ENCODE data around the gene MTUS2.

The MTUS2 gene

GRCh38 chr13:29535663-29536655 is 715.8 kb downstream of the MTUS2 start:
- Histone ChIP-seq H3K36me3 (peaks cover 7% of the 10 kb centered on the region), H3K27ac (no peak overlapping the region), H3K4me1 (ENCODE audit: control insufficient read depth in 1 of 2, insufficient read depth in 1 of 2, low read depth in 1 of 2, low read length in 1 of 2) (no peaks in the 10 kb centered on the region), H3K27me3 (no peaks in the 10 kb centered on the region), H3K9me3 (no peaks in the 10 kb centered on the region), H3K4me3 (ENCODE audit: low read depth in 1 of 2, low read length in 1 of 2) (no peak overlapping the region)
- no peak for TF ChIP-seq CTCF (IDR thresholded peaks at IDR 0.05)

- no peaks in the 10 kb centered on the region for H3K9me3 ChIP-seq
- H3K4me3 ChIP-seq (ENCODE audit: low read depth in 1 of 2, low read length in 1 of 2), result no peak overlapping the region
- no peaks in the 10 kb centered on the region for H3K4me1 ChIP-seq (ENCODE audit: control insufficient read depth in 1 of 2, insufficient read depth in 1 of 2, low read depth in 1 of 2, low read length in 1 of 2)
- H3K27ac ChIP-seq, result no peak overlapping the region
- peaks cover 7% of the 10 kb centered on the region for H3K36me3 ChIP-seq
- TF ChIP-seq CTCF (IDR thresholded peaks at IDR 0.05), result no peak
- H3K27me3 ChIP-seq, result no peaks in the 10 kb centered on the region
Measured at GRCh38 chr13:29536853-29537252, 716.7 kb downstream of the MTUS2 start.

- no peak overlapping the region for H3K27ac ChIP-seq
- H3K4me3 ChIP-seq (ENCODE audit: low read depth in 1 of 2, low read length in 1 of 2), result no peak overlapping the region
- H3K4me1 ChIP-seq (ENCODE audit: control insufficient read depth in 1 of 2, insufficient read depth in 1 of 2, low read depth in 1 of 2, low read length in 1 of 2), result no peaks in the 10 kb centered on the region
- no peaks in the 10 kb centered on the region for H3K27me3 ChIP-seq
- no peak for TF ChIP-seq CTCF (IDR thresholded peaks at IDR 0.05)
- no peaks in the 10 kb centered on the region for H3K9me3 ChIP-seq
- H3K36me3 ChIP-seq, result peaks cover 7% of the 10 kb centered on the region
Measured at GRCh38 chr13:29537736-29538651, 717.9 kb downstream of the MTUS2 start.

GRCh38 chr13:29538652-29539040 is 718.5 kb downstream of the MTUS2 start:
- H3K9me3 ChIP-seq, result no peaks in the 10 kb centered on the region
- peaks cover 7% of the 10 kb centered on the region for H3K36me3 ChIP-seq
- no peaks in the 10 kb centered on the region for H3K4me1 ChIP-seq (ENCODE audit: control insufficient read depth in 1 of 2, insufficient read depth in 1 of 2, low read depth in 1 of 2, low read length in 1 of 2)
- no peak overlapping the region for H3K4me3 ChIP-seq (ENCODE audit: low read depth in 1 of 2, low read length in 1 of 2)
- TF ChIP-seq CTCF (IDR thresholded peaks at IDR 0.05), result no peak
- no peak overlapping the region for H3K27ac ChIP-seq
- no peaks in the 10 kb centered on the region for H3K27me3 ChIP-seq

GRCh38 chr13:29539856-29540255 is 719.7 kb downstream of the MTUS2 start:
- peaks cover 7% of the 10 kb centered on the region for H3K36me3 ChIP-seq
- H3K4me3 ChIP-seq (ENCODE audit: low read depth in 1 of 2, low read length in 1 of 2), result no peak overlapping the region
- H3K4me1 ChIP-seq (ENCODE audit: control insufficient read depth in 1 of 2, insufficient read depth in 1 of 2, low read depth in 1 of 2, low read length in 1 of 2), result no peaks in the 10 kb centered on the region
- H3K27me3 ChIP-seq, result no peaks in the 10 kb centered on the region
- H3K9me3 ChIP-seq, result no peaks in the 10 kb centered on the region
- TF ChIP-seq CTCF (IDR thresholded peaks at IDR 0.05), result no peak
- H3K27ac ChIP-seq, result no peak overlapping the region
